GM12892 (cell line): ENCODE measurements around the gene MTLN.

Experiments
- DNase-seq: peaks from one replicate; pipeline ENCODE4 v3.0.0; 2011; ENCODE audit not compliant: insufficient read length
- FAIRE-seq: peaks from 2 replicates; lab custom pipeline; 2011; peaks lifted over from hg19 to GRCh38; lab: Jason Lieb, UNC
- POLR2A ChIP-seq: IDR thresholded peaks from 2 replicates; pipeline ENCODE4 v1.6.1; 2011; ENCODE audit warnings: low read depth, low read length, control low read depth
- POLR2AphosphoS5 ChIP-seq: IDR thresholded peaks from 2 replicates; pipeline ENCODE4 v1.6.1; 2011; ENCODE audit warnings: low read depth, low read length, control low read depth
- TAF1 ChIP-seq: IDR thresholded peaks from 2 replicates; pipeline ENCODE4 v1.6.1; 2011; ENCODE audit warnings: low read depth, mild to moderate bottlenecking, control low read depth, low read length, borderline replicate concordance

Gene MTLN

GRCh38 chr2:110180036-110180435 lies 32.3 kb downstream of the MTLN start:
- DNase-seq (no peak), FAIRE-seq (no peak)
- TF ChIP-seq POLR2A (no peak), TAF1 (no peak), POLR2AphosphoS5 (no peak)

- no peak for DNase-seq
- TF ChIP-seq POLR2AphosphoS5 (no peak), TAF1 (no peak), POLR2A (no peak)
- FAIRE-seq, result no peak
Measured at GRCh38 chr2:110173523-110173922, 38.8 kb downstream of the MTLN start.

GRCh38 chr2:110172506-110172905 lies 39.8 kb downstream of the MTLN start:
- FAIRE-seq, result no peak
- TF ChIP-seq TAF1 (no peak), POLR2A (no peak), POLR2AphosphoS5 (no peak)
- no peak for DNase-seq

- DNase-seq (no peak), FAIRE-seq (no peak)
- no peak for TF ChIP-seq POLR2A
- TF ChIP-seq TAF1, result no peak
- no peak for TF ChIP-seq POLR2AphosphoS5
Measured at GRCh38 chr2:110170102-110170501, 42.2 kb downstream of the MTLN start.

- FAIRE-seq, result no peak
- no peak for DNase-seq
- TF ChIP-seq POLR2AphosphoS5 (no peak), TAF1 (no peak), POLR2A (no peak)
Measured at GRCh38 chr2:110167326-110168000, 44.9 kb downstream of the MTLN start.

GRCh38 chr2:110166266-110166665 lies 46.1 kb downstream of the MTLN start:
- DNase-seq (no peak), FAIRE-seq (no peak)
- TF ChIP-seq TAF1, result no peak
- no peak for TF ChIP-seq POLR2A
- TF ChIP-seq POLR2AphosphoS5, result no peak
